GM18505 (cell line): Measurements from ENCODE around the gene CPEB4.

Experiments used
- ATAC-seq: cut with Tn5 transposase; IDR thresholded peaks from one replicate; pipeline ENCODE4 v1.9.1; 2021; ENCODE audit not compliant: unreplicated experiment
- POLR2A ChIP-seq: IDR thresholded peaks from 4 replicates; pipeline ENCODE4 v1.6.1; 2011; ENCODE audit warnings: borderline replicate concordance; ENCODE audit not compliant: insufficient read depth, insufficient read length; ENCODE audit errors: extremely low read depth

CPEB4 gene

GRCh38 chr5:173920024-173920753 is 32.0 kb downstream of the CPEB4 start:
- ATAC-seq: no peak
- TF ChIP-seq POLR2A: no peak

GRCh38 chr5:173920866-173921555 is 32.9 kb downstream of the CPEB4 start:
- ATAC-seq: no peak
- TF ChIP-seq POLR2A: no peak

GRCh38 chr5:173922527-173922926 is 34.4 kb downstream of the CPEB4 start:
- no peak for ATAC-seq
- no peak for TF ChIP-seq POLR2A

- no peak for ATAC-seq
- no peak for TF ChIP-seq POLR2A
Observed at GRCh38 chr5:173923218-173924095, 35.3 kb downstream of the CPEB4 start.

GRCh38 chr5:173924899-173925298 is 36.8 kb downstream of the CPEB4 start:
- no peak for ATAC-seq
- no peak for TF ChIP-seq POLR2A

- ATAC-seq: no peak
- TF ChIP-seq POLR2A: no peak
Observed at GRCh38 chr5:173925449-173926071, 37.4 kb downstream of the CPEB4 start.

- no peak for ATAC-seq
- TF ChIP-seq POLR2A: no peak
Observed at GRCh38 chr5:173926359-173926758, 38.2 kb downstream of the CPEB4 start.

GRCh38 chr5:173928871-173929574 is 40.9 kb downstream of the CPEB4 start:
- no peak for ATAC-seq
- no peak for TF ChIP-seq POLR2A

GRCh38 chr5:173932695-173933139 is 44.6 kb downstream of the CPEB4 start:
- ATAC-seq: no peak
- TF ChIP-seq POLR2A: no peak

GRCh38 chr5:173933901-173934300 is 45.8 kb downstream of the CPEB4 start:
- TF ChIP-seq POLR2A: no peak
- no peak for ATAC-seq

GRCh38 chr5:173935396-173935795 is 47.2 kb downstream of the CPEB4 start:
- ATAC-seq: no peak
- no peak for TF ChIP-seq POLR2A

GRCh38 chr5:173940269-173940668 is 52.1 kb downstream of the CPEB4 start:
- TF ChIP-seq POLR2A: no peak
- ATAC-seq: no peak

GRCh38 chr5:173941102-173941501 is 53.0 kb downstream of the CPEB4 start:
- no peak for TF ChIP-seq POLR2A
- no peak for ATAC-seq

- TF ChIP-seq POLR2A: no peak
- ATAC-seq: no peak
Observed at GRCh38 chr5:173941758-173942401, 53.7 kb downstream of the CPEB4 start.
